ENCODE results near the gene GNG3.

GRCh38 chr11:62753736-62754603 is 46.5 kb downstream of the GNG3 start, which contains the start of gene ZBTB3:
- TF ChIP-seq POLR2A (IDR thresholded peaks at IDR 0.05) (peak; percentile 63), POLR2AphosphoS5 (IDR thresholded peaks at IDR 0.05) (peak; percentile 94), CTCF (IDR thresholded peaks at IDR 0.05) (peak in 2 of 4 experiments; percentile 20 to 42)

Measured in prostate gland (tissue), 2 donors.